ENCODE results near the gene ADAMTS12.

- TF ChIP-seq CHD2 (IDR thresholded peaks at IDR 0.05; ENCODE audit: borderline replicate concordance, low read depth, low read length) (no peak), ZBED1 (IDR thresholded peaks at IDR 0.05; ENCODE audit: borderline replicate concordance) (no peak), CTCF (IDR thresholded peaks at IDR 0.05 in 2 of 3, conservative IDR thresholded peaks at IDR 0.05 in 1 of 3; ENCODE audit: control insufficient read depth in 2 of 3, extremely low read depth in 1 of 3, insufficient read depth in 1 of 3, low read depth in 3 of 3, low read length in 3 of 3) (no peak), POLR2AphosphoS2 (IDR thresholded peaks at IDR 0.05; ENCODE audit: low read depth, low read length) (no peak), ZNF274 (IDR thresholded peaks at IDR 0.05; ENCODE audit: insufficient read depth, insufficient read length) (no peak), NFYB (IDR thresholded peaks at IDR 0.05; ENCODE audit: insufficient read depth, low read depth, low read length) (no peak), YY1 (IDR thresholded peaks at IDR 0.05; ENCODE audit: low read depth, low read length) (no peak), SUPT20H (IDR thresholded peaks at IDR 0.05; ENCODE audit: borderline replicate concordance, control insufficient read depth, low read depth, low read length) (no peak), JUND (IDR thresholded peaks at IDR 0.05; ENCODE audit: low read depth, low read length) (no peak), SPI1 (IDR thresholded peaks at IDR 0.05; ENCODE audit: borderline replicate concordance, insufficient read depth, low read depth, low read length) (no peak), EZH2 (IDR thresholded peaks at IDR 0.05; ENCODE audit: borderline replicate concordance, control insufficient read depth, low read depth, low read length) (no peak), TCF3 (IDR thresholded peaks at IDR 0.05; ENCODE audit: borderline replicate concordance, insufficient read depth, low read depth, low read length) (no peak), MYC (IDR thresholded peaks at IDR 0.05; ENCODE audit: insufficient read depth, insufficient read length, insufficient replicate concordance, low read length, severe bottlenecking) (no peak)
Observed at GRCh38 chr5:33837301-33837700, 54.5 kb downstream of the ADAMTS12 start.
